ENCODE measurements around the gene TM7SF3.

DNA sequence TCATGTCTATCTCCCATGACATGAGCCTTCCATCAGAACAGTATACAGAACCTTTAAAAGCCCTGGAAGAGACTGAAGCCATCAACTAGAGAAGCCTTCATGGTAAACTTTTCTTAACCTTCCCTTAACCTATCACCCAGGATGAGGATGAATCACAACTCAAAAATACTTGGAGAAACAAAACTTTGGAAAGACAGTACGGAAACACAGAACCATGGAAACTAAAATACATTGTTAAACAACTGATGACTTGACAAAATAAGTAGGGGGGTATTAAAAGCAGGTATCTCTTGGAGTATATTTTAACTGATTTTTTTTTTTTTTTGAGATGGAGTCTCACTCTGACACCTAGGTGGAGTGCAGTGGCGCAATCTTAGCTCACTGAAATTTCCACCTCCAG is 8.7 kb downstream of the TM7SF3 start:
- TF ChIP-seq CSRNP3 (CRISPR knock-in tag; IDR thresholded peaks at IDR 0.05) (no peak), SNAI2 (CRISPR knock-in tag; IDR thresholded peaks at IDR 0.05) (no peak), GLIS3 (CRISPR knock-in tag; IDR thresholded peaks at IDR 0.05) (no peak), ZFP3 (CRISPR knock-in tag; IDR thresholded peaks at IDR 0.05) (no peak), ZNF8 (CRISPR knock-in tag; IDR thresholded peaks at IDR 0.05) (no peak)
